HG02885 (cell line): ENCODE data around the gene FMN2.
A peak's percentile ranks its signal among the peaks of the same experiment; 100 is the strongest.

Experiments
- ATAC-seq: cut with Tn5 transposase; IDR thresholded peaks from one replicate; pipeline ENCODE4 v1.9.1; 2021; ENCODE audit warnings: mild to moderate bottlenecking; ENCODE audit not compliant: unreplicated experiment, poor library complexity

FMN2 gene

GRCh38 chr1:240091614-240092300, at the start of gene FMN2:
Gene FMN2 (plus strand): TSS chr1:240091883. CDS start chr1:240092110, 227 bp downstream.
- peak; percentile 45 for ATAC-seq

GRCh38 chr1:240044620-240045019, 47.1 kb upstream of the FMN2 start:
- ATAC-seq: no peak

- no peak for ATAC-seq
Observed at GRCh38 chr1:240046000-240046399, 45.7 kb upstream of the FMN2 start.

DNA sequence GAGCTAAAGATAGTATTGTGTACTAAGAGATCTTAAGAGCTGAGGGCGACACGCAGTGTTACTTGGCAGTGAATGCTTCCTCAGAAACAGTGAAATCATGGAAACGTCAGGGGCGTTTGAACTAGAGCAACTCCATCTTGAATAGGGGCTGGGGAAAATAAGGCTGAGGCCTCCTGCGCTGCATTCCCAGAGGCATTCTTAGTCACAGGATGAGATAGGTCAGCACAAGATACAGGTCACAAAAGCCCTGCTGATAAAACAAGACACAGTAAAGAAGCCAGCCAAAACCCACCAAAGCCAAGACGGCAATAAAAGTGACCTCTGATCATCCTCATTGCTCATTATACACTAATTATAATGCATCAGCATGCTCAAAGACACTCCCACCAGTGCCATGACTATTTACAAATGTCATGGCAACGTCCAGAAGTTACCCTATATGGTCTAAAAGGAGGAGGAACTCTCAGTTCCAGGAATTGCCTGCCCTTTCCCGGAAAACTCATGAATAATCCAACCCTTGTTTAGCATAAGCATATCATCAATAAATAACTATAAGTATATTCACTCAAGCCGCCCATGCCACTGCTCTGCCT, 37.5 kb upstream of the FMN2 start:
- ATAC-seq: no peak

DNA sequence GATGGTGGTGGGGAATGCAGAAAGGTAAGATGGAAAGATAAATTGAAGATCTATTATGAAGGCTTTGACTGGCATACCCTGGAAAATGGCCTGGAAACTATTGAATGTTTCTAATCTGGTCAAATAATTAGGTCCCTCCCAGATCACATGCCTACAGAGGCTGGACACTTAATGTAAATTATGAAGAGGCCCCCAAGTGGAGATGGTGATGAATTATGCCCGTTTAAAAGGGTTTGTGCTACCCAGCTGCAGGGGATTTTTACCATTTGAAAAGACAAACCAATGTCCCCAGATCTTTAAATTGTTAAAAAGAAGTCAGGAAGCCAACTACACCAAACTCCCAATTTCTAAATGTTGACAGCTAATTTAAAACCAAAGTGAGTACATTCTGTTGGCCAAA, 35.7 kb upstream of the FMN2 start:
- ATAC-seq: no peak

GRCh38 chr1:240056350-240056749, 35.3 kb upstream of the FMN2 start:
- ATAC-seq: no peak

- no peak for ATAC-seq
Observed at GRCh38 chr1:240058049-240058448, 33.6 kb upstream of the FMN2 start.

DNA sequence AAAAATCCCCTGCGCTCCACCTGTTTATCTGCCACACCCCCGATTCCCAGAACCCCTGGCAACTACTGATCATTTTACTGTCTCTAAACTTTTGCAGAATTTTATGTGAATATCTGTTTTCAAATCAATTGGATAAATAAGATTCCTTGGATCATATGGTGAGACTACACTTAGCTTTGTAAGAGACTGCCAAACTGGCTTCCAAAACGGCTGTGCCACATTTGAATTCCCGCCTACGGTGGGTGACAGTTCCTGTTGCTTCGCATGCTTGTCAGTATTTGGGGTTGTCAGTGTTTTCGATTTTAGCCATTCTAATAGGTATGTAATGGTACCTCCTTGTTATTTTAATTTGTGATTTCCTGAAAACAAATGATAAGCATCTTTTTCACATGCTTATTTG, 22.7 kb upstream of the FMN2 start:
- ATAC-seq: no peak

GRCh38 chr1:240070188-240070587, 21.5 kb upstream of the FMN2 start:
- no peak for ATAC-seq

- no peak for ATAC-seq
Observed at GRCh38 chr1:240073097-240073496, 18.6 kb upstream of the FMN2 start.

- ATAC-seq: no peak
Observed at GRCh38 chr1:240074422-240074821, 17.3 kb upstream of the FMN2 start.

GRCh38 chr1:240074908-240075307, 16.8 kb upstream of the FMN2 start:
- ATAC-seq: no peak

- ATAC-seq: no peak
Observed at GRCh38 chr1:240084337-240084736, 7.3 kb upstream of the FMN2 start.

DNA sequence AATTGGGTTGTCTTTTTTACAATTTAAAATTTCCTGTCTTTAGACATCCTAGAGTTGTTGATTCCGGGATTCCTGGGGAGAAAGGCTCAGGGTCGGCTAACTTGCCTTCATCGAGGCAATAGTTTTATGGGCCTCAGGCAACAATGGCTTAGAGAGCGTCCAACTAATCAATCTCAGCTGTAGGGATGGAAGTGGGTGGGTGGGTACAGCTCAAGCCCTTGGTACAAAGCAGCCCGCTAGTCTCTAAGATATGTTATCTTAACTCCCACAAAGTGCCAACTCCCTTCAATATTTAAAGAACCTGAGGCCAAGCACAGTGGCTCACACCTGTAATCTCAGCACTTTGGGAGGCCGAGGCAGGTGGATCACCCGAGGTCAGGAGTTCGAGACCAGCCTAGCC, 6.9 kb upstream of the FMN2 start:
- ATAC-seq: no peak

DNA sequence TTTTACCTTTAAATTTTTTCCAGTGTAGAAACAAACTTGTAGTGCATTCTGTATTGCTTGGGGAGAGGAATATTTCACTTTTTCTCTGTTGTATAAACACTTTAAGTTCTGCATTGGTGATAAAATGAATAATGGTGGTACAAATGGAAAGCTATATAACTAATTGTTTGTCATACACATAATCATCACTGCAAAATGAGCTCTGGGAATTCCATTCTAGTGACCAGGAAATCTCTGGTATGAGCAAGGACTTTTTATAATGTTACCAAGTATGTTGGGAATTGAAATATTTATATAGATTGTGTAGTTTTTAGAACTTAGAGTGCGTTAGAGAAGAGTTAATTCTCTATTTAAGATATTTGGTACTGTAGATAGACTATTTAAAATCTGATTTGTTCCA, 5.0 kb upstream of the FMN2 start:
- no peak for ATAC-seq

- ATAC-seq: no peak
Observed at GRCh38 chr1:240090014-240090413, 1.7 kb upstream of the FMN2 start.

DNA sequence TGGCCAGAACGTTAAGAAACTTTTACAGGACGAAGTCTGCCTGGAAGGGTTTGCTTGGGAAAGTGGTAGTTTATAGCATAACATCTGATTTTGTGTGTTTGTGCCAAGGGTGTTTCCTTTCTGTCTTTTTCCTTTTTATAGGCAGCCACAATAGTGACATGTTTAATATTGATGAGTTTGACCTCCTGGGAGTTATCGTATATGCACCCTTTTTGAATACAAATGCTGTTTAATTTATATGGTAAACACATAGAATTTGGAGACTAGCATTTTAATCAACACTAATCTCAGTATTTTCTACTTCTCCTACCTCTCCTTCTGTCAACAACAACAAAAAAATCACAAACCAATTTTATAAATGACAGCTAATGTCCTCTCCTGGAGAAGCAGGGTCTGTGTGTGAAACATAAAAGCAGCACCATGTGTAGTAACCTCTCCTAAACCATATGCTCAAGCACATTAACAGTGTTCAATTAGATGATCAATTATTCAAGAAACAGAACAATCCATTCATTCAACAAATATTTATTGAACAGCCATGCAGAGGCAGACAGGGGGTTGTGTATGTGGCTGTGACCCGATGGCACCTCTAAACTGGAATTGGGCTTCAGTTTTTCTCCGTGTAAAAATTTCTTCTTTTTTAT, 604 bp upstream of the FMN2 start:
- peak; percentile 12 for ATAC-seq

GRCh38 chr1:240092301-240093119, 827 bp downstream of the FMN2 start:
- no peak for ATAC-seq

DNA sequence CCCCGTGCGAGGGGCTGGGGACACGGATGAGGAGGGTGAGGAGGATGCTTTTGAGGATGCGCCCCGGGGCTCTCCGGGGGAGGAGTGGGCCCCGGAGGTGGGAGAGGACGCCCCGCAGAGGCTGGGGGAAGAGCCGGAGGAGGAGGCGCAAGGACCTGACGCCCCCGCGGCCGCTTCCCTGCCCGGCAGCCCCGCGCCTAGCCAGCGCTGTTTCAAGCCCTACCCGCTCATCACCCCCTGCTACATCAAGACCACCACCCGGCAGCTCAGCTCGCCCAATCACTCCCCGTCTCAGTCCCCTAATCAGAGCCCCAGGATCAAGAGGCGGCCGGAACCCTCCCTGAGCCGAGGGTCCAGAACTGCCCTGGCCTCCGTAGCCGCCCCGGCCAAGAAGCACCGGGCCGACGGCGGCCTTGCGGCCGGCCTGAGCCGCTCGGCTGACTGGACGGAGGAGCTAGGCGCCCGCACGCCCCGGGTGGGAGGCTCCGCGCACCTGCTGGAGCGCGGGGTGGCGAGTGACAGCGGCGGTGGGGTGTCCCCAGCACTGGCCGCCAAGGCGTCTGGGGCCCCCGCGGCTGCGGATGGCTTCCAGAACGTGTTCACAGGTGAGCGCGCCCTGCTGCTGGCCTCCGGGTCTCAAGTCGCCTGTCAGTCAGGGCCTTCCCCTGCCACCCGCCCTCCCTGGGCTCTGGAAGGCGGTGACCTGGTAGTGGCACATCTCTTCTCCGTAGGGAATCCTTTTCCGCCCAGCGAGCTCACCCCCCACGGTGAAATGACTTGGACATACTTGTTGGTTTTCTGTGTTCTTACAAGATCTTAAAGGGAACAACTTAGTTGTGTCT, 1.7 kb downstream of the FMN2 start:
- ATAC-seq: no peak
